Measurements from ENCODE around the gene ADSS2.

- TF ChIP-seq CREB1 (CRISPR knock-in tag; IDR thresholded peaks at IDR 0.05) (no peak), ETV6 (CRISPR knock-in tag; IDR thresholded peaks at IDR 0.05) (no peak), CBFB (CRISPR knock-in tag; IDR thresholded peaks at IDR 0.05; ENCODE audit: low read depth) (no peak), FOXP4 (CRISPR knock-in tag; IDR thresholded peaks at IDR 0.05) (no peak), AFF4 (CRISPR knock-in tag; IDR thresholded peaks at IDR 0.05; ENCODE audit: borderline replicate concordance) (no peak), PRDM15 (CRISPR knock-in tag; IDR thresholded peaks at IDR 0.05) (no peak), ELF4 (CRISPR knock-in tag; IDR thresholded peaks at IDR 0.05; ENCODE audit: low read depth) (no peak), ATF2 (CRISPR knock-in tag; IDR thresholded peaks at IDR 0.05; ENCODE audit: borderline replicate concordance, low read depth) (no peak), CTCF (IDR thresholded peaks at IDR 0.05) (no peak), FOXJ3 (CRISPR knock-in tag; IDR thresholded peaks at IDR 0.05; ENCODE audit: borderline replicate concordance) (no peak), TCF7 (CRISPR knock-in tag; IDR thresholded peaks at IDR 0.05; ENCODE audit: low read depth) (no peak), FOXK1 (CRISPR knock-in tag; IDR thresholded peaks at IDR 0.05) (no peak)
These were observed 4.2 kb downstream of the ADSS2 start for GRCh38 chr1:244447552-244447951.
